ENCODE measurements around the gene H19.

Gene H19

DNA sequence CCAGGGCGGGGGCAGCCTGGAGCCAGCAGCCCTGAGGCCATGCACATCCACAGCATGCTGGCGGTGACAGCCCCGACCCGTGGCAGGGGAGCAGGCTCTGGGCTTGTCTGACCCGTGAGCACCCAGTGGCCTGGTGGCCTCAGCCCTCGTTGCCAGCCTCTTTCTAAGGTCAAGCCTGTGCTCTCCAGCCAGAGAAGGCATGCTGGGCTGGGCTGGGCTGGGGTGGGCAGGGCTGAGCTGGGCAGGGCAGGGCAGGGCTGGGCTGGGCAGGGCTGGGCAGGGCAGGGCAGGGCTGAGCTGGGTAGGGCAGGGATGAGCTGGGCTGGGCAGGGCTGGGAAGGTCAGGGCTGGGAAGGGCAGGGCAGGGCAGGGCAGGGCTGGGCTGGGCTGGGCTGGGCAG, 10.6 kb downstream of the H19 start:
- DNase-seq (ENCODE audit: low read depth), result no peak
- no peak overlapping the region for H3K4me3 ChIP-seq (ENCODE audit: low read length)

DNA sequence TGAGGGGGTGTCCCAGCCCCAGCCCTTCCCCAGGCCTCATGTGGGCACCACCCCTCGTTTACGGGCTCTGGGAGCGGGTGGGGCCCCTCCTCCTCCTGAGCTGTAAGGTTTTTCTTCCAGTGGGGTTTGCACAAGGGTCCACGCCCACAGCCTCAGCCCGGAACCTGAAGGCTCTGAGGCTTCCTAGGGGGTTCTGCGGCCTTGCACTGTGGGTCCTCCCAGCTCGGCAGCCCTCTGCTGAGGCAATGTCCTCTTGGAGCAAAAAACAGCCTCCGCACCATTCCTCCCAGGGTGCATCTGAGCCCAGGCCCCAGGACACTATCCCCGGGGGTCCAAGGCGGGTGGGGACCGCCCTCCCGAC, 14.1 kb downstream of the H19 start:
- no peak for TF ChIP-seq CTCF (IDR thresholded peaks at IDR 0.05; ENCODE audit: insufficient read depth, low read depth, low read length, missing control alignments)
- no peak for DNase-seq (ENCODE audit: low read depth)
- H3K4me3 ChIP-seq (ENCODE audit: low read length), result no peak overlapping the region

More for the DNA sequence above, 10.6 kb downstream of the H19 start:
- no peak for TF ChIP-seq CTCF (IDR thresholded peaks at IDR 0.05; ENCODE audit: insufficient read depth, low read depth, low read length, missing control alignments)

GRCh38 chr11:1982873-1983600, 14.6 kb downstream of the H19 start:
- no peak overlapping the region for H3K4me3 ChIP-seq (ENCODE audit: low read length)
- DNase-seq (ENCODE audit: low read depth), result no peak
- no peak for TF ChIP-seq CTCF (IDR thresholded peaks at IDR 0.05; ENCODE audit: insufficient read depth, low read depth, low read length, missing control alignments)

- no peak for DNase-seq (ENCODE audit: low read depth)
- no peak overlapping the region for H3K4me3 ChIP-seq (ENCODE audit: low read length)
- TF ChIP-seq CTCF (IDR thresholded peaks at IDR 0.05; ENCODE audit: insufficient read depth, low read depth, low read length, missing control alignments), result no peak
Measured at GRCh38 chr11:1979607-1980006, 18.0 kb downstream of the H19 start.

- no peak for DNase-seq (ENCODE audit: low read depth)
- no peak for TF ChIP-seq CTCF (IDR thresholded peaks at IDR 0.05; ENCODE audit: insufficient read depth, low read depth, low read length, missing control alignments)
- no peak overlapping the region for H3K4me3 ChIP-seq (ENCODE audit: low read length)
Measured at GRCh38 chr11:1978720-1979473, 18.7 kb downstream of the H19 start.

- DNase-seq (ENCODE audit: low read depth), result no peak
- no peak for TF ChIP-seq CTCF (IDR thresholded peaks at IDR 0.05; ENCODE audit: insufficient read depth, low read depth, low read length, missing control alignments)
- H3K4me3 ChIP-seq (ENCODE audit: low read length), result no peak overlapping the region
Measured at GRCh38 chr11:1975185-1975584, 22.5 kb downstream of the H19 start.
